CD4-positive, alpha-beta T cell treated with Interleukin-15 for 1 hour (primary cell): ENCODE data around the gene ZMYND10.

Source experiments
- DNase-seq: peaks from one replicate; pipeline ENCODE4 v3.0.0-alpha.2; 2020

The ZMYND10 gene

DNA sequence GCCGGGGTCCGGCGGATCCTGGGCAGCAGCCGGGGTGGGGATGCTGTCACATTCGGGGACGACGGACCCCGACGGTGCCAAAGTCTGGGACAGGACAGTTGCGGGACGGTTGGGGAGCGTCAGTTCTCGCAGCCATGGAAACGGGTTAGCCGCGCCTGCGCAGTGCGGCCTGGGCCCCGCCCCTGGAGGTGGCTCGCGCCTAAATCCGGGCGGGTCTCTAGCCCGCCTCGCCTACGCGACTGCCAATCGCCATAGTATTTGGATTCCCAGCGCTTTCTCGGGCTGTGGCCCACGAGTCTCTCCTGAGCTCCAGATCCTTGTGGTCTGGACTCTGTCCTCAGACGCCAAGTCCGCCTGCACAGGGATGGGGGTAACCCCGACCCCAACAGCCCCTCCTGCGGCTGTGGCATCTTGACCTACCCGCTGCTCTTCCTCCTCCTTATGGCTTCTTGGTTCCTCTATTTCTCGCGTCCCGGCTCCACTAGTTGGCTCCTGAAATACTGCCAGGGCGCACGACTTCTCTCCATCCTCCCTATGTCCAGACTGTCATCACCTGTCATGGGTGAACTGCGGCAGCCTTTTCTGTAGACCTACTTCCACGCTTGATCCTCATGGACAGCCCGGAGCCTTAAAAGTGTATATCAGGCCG lies at the start of gene ZMYND10:
TSS of gene ZMYND10 (minus strand) at position 147 of the 649 bp plus-strand sequence. CDS start 153 bp downstream, outside the sequence.
- DNase-seq = peak; percentile 79

DNA sequence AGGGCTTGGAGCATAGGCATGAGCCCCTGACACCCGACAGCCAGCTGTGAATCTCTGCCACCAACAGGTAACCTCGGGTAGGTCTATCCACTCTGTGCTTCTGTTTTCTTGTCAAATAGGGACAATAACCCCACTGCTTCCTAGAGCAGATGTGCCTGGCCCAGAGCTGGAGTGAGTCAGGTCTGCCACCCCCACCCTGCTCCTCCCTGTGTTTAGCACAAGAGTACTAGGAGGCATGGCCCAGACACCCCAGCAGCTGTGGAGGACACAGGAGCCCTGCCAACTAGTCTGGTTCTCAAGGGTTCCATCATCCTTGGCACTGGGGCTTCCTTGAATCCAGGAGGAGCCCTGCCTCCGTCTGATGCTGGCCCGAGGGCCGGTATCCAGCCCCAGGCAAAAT lies 47.5 kb upstream of the ZMYND10 start:
- no peak for DNase-seq

DNA sequence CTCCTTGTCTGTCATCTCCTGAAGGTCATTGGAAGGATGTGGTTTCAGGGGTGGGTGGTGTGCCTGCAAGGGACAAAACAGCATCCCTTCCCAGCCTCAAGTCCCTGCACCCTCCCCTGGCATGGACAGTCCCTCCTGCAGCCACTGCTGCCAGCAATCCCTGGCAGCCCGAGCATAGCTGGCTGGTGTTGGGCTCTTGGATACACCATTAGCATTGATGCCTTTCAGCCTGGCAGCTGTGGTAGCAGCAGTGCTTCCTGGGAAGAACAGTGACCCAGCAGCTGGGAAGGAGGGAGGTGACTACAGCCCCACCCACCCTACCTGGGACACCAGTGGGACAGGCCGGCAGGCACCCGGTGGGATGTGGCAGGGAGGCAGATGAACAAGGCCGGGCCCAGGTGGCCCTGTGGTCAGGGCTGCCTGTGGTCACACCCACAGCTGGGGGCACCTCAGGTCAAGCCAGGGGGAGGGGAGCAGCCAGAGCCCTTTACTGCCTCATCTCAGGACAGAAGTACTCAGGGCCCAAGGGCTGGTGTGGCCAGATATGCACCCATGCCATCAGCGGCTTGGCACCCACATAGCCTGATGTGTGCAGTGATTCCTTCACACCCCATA lies 46.7 kb upstream of the ZMYND10 start:
- no peak for DNase-seq

DNA sequence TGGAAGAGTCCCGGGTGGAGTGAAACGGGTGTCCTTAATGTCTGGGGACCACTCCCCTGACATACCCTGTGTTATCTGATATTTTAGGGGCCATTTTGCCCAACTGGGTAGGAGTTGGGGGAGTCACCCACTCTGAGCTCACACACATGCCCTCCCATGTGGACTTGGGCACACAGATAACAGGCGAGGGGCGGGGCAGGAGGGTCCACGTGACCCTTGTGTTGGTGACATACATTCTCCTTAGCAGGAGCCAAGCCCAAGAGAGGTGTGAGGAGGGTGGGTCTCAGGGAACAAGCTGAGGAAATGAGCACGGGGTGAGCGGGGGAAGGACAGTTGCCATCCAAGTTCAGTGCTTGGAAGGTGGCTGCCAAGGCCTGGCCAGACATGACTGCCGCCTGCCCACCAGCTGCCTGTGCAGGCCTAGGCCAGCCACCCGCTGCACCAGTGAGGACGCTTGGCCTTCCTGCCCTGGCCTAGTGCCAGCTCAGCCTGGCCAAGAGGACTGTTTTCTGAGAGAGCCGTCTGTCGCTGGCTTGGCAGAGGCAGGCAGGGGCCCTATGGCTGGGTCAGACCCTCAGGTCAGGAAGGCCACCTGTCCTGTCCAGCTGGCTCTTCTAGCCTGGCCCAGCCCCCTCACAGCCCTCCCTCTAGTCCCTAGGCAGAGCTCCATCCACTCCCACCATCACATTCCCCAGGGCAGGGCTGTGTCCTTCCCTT lies 45.1 kb upstream of the ZMYND10 start:
- no peak for DNase-seq

DNA sequence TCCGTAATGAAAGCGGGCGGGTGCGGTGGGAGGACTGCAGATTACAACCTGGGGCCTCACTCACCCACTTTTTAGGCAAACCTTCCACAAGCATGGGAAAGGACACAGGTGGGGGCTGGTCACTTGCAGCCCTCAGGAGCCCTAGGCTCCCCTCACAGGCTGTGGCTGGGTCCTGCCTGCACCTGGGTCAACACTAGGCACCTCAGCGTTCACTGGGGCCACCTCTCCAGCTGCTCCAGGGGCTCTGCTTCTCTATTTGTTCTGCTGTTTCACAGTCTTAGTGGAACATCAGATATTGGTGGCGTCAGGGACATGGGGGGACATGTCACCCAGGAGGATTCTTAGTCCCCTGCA lies 43.9 kb upstream of the ZMYND10 start:
- DNase-seq = no peak

DNA sequence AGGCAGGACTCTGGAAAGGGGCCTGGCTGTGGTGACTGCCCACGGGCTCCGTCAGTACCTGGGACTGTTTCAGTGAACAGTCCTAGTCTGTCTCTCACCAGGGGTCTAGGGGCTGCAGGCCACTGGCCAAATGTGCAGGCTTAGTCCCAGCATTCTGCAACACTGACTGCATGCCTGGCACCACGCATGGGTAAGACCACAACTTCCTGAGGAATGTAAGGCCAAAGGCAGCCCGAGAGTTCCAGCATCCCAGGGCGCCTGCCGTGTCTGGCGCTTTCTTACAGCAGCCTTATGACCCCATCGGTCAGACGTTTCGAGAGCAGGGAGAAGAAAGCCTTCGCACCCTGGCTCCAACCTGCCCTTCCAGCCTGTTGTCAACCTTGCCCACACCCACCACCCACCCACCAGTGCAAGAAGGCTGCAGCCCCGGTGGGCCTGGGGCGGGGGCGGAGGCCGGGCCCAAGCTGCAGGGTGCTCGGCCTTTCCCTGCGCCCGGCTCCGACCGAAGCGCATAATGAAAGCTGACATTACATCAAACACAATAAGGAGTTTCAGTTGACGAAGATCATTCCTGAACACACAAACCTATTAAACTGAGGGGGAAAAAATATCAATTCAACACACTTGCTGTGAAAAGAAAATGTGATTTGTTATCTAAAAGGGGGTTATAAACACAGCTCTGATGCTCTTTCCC lies 43.3 kb upstream of the ZMYND10 start:
- no peak for DNase-seq

DNA sequence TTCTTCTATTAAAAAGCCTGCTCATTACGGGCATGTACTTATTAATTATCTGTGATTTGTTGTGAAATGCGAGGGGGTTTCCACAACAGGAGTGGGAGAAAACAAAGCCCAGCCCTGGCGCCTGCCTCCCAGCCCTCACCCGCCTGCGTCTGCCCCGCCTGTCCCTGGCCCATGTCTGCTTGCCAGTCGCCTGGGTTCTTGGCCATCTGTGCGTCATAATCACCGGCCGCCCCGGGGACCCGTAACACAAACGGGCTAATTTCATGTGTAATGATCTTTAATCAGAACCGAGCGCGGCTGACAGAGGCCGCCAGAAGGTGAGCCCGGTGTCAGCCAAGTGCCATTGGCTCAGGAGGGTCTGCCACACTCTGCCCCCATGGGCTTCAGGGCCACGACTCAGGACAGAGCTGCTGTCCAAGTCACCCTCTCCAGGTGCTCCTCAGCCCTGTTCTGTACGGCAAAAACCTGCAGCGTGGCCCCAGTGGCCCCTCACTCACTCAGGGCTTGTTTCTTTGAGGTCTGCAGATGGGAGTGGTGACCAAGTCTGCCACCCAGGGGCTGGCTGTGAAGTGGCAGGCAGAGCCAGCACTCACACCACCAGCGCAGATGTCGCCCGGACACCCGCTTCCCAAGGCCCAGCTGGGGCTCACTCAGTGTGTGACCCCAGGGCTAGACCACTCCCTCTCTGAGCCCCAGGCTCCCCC lies 42.6 kb upstream of the ZMYND10 start:
- DNase-seq = no peak

DNA sequence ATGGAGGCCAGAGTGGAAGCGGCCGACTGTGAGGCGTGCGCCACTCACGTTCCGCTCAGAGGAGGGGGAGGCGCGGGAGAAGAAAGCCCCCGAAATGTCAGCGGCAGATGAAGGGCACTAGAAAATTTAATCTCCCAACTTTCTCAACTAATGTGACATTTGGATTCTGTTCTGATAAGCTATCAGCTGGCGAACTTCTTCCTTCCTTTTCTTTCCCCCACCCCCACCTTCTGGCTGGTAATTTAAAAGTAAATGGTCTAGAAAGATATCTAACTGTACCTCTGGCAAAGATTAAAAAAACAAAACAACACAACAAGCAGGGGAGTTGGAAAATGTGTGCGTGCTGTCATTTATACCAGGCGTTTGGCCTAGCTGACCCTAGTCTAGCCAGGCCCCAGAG lies 40.2 kb upstream of the ZMYND10 start:
- no peak for DNase-seq

DNA sequence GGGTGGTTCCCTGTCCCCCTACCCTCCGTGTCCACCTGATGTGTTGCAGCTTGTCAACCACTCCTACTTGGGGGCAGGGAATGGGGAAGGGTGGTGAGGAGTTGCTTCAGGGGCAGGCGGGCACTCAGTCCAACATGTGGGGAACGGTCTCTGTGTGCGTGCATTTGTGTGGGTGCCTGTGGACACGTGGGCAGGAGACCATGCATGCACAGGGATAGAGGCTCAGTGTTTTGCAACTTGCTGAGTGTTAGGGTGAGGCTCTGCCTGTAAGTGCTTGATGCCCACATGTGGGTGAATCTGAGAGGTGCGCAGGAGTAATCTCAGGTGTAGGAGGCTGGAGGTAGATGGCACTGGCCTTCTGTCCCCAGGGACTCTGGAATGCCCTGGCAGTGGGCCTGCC lies 38.2 kb upstream of the ZMYND10 start:
- no peak for DNase-seq

DNA sequence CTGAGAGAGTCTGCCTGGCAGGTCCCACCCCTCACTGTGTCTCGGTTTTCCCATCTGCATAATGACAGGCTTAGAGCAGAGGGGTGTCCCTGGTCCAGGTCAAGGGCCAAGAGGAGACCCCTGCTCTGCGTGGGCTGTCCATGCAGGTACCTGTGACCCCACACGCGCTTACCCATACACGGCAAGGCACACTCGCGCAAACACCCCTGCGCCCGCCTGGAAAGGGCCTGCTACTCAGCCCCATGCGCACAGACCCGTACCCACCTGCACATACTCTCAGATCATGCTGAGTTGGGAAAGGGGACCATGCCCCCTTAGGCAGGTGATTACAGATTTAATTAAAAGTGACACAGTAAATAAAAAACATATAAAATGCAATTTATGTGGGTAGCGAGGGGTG lies 37.2 kb upstream of the ZMYND10 start:
- DNase-seq = no peak

DNA sequence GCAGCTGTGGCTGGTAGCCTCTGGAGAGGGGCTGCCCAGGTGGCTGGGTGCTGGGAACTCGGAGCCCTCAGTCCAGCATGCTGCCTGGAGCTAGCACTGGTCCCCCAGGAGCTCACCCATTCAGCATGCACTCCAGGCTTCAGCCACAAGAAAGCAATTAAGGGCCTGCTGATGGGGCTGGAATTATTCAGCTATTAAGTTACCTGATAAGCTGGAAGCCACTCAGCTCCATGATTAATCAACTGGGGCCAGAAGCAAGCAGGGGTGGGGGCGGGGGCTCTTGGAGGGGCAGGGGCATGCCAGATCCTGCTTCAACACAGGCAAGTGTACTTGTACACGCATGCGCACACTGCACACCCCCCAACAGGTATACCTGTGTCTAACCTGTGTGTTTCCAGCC lies 35.9 kb upstream of the ZMYND10 start:
- no peak for DNase-seq

DNA sequence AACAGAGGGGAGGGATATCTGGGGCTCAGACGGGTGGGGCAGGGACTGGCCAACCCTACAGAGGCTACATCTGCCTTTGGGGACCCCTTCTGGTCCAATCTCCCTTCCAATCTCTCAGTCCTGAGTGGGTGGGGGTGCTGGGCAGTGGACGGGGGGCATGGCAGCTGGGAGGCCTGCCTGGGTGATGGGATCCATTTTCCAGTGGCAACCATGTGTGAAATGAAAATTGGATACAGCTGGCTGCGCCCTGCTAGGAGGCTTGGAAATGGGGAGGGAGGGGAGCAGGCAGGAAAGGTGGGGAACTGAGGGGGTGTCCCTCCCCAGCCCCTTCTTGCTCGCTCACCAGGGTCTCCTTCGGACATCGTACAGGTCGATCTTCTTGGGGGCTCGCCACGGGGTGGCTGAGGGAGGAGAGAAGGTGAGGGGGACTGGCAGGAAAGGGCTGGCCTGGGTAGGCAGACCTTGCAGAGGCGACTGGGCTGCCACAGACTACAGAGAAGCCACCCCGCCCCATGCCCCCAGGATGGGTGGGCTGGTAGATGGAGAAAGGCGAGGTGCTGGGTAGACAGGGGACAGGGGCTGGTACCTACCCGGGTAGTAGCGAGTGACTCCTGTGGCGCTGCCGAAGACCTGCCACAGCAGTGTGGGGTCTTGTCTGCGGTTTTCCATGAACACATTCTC lies 35.0 kb upstream of the ZMYND10 start:
- no peak for DNase-seq

DNA sequence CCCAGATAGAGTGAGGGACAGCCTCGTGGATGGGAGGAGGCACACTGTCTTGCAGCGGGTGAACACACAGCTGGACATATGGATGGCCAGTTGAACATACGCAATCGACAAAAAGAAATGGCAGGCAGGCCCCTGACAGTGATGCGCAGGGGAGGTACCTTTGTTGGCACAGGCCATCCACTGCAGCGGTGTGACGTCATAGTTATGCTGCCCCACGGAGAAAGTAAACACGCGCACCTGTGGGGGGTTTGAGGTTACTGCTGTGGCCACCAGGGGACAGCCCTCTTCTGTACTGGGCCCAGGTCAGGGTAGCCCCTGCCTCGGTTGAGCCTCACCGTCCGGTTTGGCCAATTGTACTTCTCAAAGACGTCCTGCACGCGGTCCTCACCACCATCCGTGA lies 33.2 kb upstream of the ZMYND10 start:
- no peak for DNase-seq

DNA sequence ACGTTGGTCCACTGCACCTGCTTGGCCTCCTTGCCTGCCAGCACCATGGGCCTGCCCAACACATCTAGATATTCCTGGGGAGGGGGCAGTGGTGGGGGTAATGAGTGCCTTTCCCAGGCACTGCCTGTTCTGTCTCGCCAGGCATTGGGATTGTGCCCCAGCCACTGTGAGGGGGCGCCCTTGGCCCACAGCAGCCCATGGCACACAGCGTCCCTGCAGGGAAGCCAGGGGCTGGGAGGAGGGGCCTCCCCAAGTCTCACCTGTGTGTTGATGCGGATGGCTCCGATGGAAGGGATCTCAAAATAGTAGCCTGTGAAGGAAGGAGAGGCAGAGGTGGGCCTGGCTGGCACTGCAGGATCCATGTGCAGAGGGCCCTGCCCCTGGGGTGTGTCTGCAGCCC lies 32.5 kb upstream of the ZMYND10 start:
- DNase-seq = no peak

DNA sequence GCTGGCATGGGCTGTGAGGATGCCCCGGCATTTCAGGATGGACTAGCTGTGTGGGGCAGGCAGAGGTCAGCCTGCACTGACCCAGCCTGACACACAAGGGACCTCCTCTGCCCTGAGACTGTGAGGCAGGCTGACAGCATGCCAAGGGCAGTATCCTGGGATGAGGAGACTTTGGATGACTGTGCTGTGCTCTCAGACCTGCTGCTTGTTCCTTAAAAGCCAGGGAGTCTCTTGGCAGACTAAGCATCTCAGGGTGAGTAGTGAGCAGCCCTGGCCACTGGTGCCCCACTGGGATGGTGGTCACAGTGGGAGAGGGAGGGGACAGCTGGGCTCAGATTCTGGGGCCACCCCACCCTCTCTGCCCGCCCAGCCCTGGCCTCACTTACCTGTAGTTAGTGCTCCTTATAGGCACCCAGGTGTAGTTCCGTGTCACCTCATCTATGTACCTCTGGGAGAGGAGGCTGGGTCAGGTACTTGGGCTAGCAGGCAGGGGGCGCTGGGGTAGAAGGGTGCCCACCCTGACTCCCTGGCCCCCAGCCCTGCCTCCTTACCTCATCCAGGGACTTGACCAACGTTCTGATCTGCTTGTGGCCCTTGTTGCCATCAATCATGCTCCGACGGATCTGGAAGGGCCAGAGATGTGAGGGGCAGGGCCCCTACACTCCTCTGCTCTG lies 29.9 kb upstream of the ZMYND10 start:
- no peak for DNase-seq

DNA sequence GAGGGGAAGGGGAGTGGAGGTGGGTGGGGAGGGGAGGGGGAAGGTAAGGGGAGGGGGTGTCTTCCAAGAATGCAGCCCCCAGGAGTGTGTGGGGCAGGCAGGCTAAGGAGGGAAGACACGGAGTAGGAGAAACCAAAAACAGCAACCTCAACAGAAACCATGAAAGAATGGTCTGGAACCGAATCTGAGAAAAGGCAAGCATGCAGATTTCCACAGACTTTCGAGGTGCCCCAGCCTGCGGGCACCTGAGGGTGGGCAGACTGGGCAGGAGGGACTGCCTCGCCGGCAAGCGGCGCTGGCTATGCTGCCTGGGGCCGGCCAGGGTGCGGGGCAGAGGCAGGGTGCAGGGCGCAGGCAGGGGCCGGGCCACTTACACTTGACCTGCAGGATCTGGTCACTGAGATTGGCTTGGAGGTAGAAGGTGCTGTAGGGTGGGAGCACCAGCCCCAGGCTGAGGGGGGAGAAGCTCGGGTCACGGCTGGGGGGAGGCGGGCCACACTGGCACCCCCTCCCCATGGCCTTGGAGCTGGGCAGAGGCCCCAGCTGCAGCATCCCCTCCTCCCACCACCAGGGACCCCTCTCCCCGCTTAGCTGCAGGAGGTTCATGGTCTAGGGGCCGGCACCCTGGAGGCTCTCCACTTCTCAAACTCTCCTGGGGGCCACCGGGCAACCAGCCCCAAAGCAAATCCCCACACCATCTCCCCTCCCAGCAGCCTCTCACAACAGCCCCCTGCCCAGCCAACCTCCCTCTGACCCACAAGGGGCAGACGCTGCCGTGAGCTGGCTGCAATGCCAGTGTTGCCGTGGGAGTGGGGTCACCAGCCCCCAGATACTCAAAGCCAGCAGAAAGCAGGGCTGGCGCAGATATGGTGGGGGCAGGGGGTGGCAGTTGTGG lies 29.1 kb upstream of the ZMYND10 start:
- no peak for DNase-seq

DNA sequence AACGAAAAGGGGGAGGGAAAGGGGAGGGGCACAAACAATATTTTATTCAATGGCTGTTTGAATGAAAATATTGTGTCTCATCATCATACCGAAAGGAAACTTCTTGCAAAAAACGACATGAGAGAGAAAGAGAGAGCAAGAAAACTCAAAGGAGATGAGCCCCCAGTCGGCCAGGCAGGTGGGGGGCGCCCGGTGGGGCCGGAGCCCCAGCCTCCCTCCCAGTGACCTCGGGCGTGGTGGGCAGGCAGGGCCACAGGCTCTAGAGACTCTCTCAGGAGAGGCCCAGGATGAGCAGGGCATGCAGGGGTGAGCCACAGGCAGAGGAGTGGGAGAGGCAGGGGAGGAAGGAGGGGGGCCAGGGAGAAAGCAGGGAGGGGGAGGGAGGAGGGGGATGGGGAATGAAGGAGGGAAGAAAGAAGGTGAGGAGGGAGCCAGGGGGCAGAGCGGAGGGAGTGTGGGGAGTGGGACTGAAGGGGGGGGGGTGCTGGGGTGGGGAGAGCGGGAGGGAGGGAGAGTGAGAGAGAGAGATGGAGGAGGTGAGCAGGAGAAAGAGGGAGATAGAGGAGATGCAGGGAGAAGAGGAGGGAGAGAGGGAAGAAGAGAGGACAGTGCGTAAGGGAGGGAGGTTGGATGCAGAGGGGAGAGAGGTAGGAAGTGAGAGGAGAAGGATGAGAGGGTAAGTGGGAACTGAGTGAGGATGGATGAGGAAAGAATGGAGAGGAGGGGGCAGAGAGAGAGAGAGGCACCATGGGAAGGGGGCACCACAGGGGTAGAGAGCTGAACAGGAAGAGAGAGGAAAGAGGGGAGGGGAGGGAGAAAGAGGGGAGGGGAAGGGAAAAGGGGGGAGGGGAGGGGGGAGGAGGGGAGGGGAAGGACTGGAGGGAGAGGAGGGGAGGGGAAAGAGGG lies 27.9 kb upstream of the ZMYND10 start:
- DNase-seq = no peak

DNA sequence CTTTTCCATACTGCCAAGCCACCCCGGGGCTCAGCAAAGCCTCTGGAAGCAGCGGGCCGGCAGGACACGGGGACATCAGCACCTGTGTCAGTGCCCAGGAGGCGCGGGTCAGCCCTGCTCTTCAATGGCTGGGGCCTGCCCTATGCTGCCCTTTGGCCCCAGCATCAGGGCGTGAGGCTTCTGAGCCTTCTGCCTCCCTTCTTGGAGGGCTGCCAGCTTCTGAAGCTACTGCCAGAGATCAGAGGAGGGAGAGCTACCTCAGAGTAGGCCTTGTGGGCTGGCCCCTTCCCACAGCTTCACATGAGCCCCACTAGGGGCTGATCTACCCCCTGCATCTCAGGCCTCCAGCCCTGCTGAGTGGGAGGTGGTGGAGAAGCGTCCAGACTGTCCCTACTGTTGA lies 26.8 kb upstream of the ZMYND10 start:
- no peak for DNase-seq

DNA sequence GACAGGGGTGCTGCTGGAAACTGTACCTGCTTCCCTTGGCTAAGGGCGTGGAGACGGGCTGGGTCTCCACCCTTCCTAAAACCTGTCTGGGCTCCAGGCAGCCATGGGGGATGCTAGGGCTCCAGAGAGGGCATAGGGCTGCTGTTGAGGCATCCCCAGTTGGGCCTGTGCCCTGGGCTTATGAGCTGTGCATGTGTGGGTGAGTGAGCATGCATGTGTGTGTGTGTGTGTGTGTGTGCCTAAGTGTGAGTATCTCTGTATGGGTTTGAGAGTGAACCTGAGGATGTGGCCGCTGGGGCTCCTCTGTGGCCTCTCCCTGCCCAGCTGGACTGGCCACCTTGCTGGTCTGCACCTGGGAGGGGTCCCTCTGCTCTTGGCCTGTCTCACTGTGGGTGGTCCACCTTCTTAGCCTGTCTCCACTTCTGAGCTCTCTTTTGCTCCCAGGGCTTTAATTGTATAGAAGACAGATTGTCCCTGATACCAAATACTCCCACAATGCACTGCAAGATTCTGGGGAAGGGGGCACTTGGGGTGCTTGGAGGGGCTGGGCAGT lies 25.7 kb upstream of the ZMYND10 start:
- no peak for DNase-seq

DNA sequence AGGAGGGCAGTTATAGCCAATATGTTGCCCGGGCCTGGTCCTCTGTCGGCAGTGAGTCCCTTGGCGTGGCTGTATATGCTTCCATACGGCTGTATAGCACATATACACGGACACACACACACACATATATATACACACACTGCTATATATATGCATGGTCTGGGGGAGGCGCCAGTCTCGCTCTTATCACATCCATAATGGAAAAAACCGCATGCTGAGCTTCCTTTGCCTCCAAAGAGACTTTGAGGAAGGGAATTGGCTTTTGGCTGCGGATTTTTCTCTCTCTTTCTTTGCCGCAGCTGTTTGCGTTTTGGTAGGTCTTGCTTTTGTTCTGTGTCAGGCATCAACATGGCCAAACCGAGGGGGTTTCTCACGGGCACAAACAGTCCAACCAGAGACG lies 25.1 kb upstream of the ZMYND10 start:
- DNase-seq = no peak
